T-helper 22 cell (primary cell): Measurements from ENCODE around the gene MORN1.
"Not testable (repeated sequence)": the region's sequence is repeated elsewhere in the genome, so short reads cannot be mapped to it uniquely, and the experiment has no call there.

Experiments
- DNase-seq: peaks from one replicate; pipeline ENCODE4 v3.0.0-alpha.2; 2020; ENCODE audit warnings: low read depth

The MORN1 gene

GRCh38 chr1:2337081-2337480 is 54.3 kb downstream of the MORN1 start:
- DNase-seq, result no peak

- DNase-seq, result no peak
These were observed 54.9 kb downstream of the MORN1 start for GRCh38 chr1:2336499-2336898.

DNA sequence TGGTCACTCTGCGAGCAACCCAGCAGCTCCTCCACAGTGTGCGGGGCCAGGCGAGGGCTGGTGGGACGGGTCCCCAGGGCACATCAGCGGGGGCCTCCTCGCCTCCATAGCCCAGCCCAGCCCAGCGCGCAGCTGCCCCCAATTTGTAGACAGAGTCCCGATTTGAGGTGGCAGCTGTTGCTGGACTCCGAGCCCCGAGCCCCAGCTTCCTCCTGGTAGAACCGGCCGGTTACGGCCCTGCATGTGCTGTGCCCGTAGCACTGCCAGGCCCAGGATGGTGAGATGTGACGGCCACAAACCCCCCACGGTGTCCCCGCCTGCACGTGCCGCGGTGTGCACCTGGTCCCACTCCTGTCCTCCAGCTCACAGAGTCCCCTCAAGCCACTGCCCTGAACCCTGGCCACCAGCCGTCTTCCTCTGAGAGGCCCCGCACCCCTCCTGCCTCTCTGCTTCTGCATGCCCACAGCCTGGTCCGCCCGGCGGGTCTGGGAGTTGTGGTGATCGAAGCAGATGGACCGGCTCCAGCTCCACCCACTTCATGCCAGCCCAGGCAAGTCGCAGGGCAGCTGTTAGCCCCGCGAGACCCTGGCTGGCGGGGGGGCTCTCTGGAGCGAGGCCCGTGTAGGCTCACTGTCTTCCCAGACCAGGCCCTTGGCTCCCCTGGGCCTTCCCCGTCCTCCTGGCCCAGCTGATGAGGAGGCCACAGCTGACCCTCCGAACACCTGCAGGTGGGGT is 55.5 kb downstream of the MORN1 start:
- no peak for DNase-seq

DNA sequence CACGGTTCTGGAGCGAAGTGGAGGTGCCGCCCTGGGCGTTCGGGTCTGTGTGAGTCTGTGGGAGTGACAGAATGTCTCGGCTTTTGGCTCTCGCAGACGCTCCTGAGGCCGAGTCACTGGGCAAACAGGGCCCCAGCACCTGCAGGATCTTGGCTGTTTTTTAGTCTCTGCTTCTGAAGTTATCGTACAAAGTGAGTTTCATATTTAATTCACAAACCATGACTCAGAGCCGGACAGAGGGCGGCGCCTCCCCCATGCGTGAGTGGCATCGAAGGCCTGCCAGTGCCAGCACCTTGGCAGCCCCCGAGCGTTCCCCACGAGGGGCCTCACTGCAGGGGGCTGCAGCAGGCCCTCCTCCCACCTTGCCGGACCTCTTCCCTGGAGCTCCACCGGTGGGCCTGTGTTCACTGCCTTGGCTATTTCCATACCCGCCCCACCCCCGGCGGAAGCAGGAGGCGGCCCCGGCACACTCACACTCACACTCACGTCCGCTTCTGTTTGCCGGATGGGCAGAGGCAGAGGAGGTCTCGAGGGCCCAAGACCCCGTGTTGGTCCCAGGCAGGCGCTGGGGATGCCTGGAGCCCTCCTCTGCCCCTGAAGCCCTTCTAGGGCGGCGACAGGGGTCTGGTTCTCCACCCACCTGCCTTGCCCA is 56.3 kb downstream of the MORN1 start:
- DNase-seq, result no peak

GRCh38 chr1:2334366-2334765 is 57.0 kb downstream of the MORN1 start:
- DNase-seq, result no peak

- not testable (repeated sequence) for DNase-seq
These were observed 59.8 kb downstream of the MORN1 start for GRCh38 chr1:2331580-2331979.

DNA sequence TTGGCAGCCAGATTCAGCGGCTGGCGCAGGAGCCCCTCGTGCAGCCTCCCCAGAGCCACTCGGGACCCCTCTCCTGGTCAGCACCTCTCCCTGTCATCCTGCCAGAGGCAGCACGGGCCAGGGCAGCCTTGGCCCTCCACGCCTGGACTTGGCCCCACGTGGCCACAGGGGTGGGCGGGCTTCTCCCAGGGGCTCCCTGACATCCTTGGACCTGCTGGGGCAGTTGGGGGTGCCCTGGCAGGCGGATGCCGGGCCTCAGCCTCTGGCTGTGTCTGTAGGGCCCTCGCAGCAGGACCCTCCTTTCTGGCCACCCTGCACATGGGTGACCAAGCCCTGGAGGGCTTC is 60.2 kb downstream of the MORN1 start:
- DNase-seq, result no peak

- DNase-seq, result no peak
These were observed 60.7 kb downstream of the MORN1 start for GRCh38 chr1:2330519-2331199.

- DNase-seq, result no peak
These were observed 61.3 kb downstream of the MORN1 start for GRCh38 chr1:2330035-2330434.

DNA sequence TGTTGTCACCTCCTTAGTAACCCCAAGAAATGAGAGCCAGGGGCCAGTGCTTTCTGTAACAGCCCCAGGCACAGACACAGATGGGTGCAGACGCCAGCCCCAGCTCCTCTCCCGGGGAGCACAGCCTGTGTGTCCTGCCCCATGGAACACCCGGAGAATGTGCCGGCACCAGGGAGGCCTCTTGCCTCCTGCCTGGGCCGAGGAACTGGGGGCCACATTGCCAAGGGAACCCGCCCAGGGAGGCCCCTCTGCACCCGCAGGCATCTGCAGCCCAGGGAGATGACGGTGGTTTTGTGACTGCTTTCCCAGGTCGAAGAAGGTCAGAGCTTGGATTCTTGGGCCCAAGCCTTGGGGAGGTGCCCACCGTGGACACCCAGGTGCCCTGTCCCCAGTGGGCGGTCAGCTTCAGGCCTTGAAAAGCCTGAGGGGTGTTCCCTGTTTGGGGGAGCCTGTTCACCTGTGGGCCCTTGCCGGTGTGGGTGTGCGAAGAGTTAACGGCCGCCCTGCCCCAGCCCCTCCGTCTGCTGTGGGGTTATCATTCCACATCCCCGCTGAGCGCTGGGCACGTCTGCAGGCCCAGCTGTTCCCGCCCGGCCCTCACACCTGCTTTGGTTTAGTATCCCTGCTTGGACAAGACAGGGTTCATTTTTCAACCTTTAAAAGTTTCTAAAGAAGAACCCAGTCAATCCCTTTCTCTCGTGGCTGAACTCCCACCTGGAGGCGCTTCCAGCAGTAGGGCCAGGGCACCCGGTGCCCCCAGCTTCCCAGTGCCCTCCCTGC is 62.5 kb downstream of the MORN1 start:
- DNase-seq, result no peak

- no peak for DNase-seq
These were observed 63.5 kb downstream of the MORN1 start for GRCh38 chr1:2327841-2328240.

- DNase-seq, result not testable (repeated sequence)
These were observed 64.2 kb downstream of the MORN1 start for GRCh38 chr1:2327162-2327561.

DNA sequence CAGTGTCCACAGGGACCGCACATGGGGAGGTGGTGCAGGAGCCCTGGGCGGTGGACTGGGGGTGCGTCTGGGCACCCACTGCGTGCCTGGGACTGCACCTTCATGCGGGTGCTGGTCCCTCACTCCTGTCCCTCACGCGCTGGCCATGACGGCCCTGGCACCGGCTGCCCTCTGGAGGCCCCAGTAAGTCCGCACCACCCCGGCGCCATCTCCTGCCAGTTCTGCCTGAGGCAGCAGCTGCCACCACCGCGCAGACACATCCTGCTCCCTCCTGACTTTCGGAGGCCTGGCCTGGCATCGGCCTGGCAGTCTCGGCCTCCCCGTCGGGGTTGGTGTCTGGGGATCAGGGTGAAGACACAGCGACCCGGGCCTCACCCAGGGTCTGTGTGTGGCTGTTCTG is 64.8 kb downstream of the MORN1 start:
- DNase-seq, result no peak

- no peak for DNase-seq
These were observed 66.6 kb downstream of the MORN1 start for GRCh38 chr1:2324553-2325366.

DNA sequence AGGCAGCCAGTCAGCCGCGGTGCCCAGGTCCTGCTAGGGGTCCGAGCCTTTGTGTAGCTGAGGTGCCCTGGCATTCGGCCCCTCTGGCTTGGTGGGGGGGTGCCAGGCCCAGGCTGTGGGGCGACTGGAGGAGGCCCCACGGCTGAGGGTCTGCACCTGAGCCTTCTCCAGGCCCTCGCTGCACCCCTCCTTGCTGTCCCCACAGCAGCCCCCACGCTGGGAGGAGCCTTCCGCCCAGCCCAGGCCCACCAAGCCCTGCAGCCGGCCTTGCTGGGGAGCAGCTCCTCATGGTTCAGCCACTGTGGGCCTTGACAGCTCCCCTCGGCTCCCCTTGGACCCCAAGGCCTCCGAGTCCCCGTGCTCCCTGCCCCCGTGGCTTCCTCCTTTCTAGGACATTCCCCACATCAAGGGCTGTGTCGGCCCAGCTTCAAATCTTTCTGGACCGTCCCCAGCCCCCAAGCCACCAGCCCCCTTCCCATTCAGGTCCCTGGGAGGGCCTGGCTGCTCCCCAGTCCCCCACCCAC is 67.8 kb downstream of the MORN1 start:
- DNase-seq, result no peak

- no peak for DNase-seq
These were observed 68.7 kb downstream of the MORN1 start for GRCh38 chr1:2322581-2323211.

DNA sequence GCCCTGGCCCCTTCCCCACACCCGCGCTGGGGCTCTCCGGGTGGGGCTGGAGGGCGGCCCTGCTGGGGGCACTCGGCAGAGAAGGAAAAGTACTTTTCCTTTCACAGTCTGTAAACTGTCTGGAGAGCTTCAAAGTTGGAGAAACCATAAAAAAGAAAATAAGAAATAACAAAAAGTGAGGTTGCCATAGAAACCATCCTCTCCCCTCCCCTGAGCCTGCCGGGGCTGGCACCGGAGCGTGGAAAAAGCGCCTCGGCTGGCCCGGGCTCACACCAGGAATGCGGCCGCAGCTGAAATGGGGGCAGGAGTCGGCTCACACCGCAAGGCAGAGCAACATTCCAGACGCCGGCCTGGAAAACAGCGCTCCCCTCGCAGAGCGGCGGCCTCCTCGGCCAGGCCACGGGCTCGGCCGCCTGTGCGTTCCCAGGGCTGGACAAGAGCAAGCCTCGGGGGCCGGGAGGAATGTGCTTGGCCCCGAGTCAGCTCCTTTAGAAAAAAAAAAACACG is 69.2 kb downstream of the MORN1 start:
- no peak for DNase-seq

GRCh38 chr1:2320760-2321667 is 70.3 kb downstream of the MORN1 start:
- DNase-seq, result no peak

- DNase-seq, result no peak
These were observed 71.3 kb downstream of the MORN1 start for GRCh38 chr1:2320006-2320405.

- DNase-seq, result no peak
These were observed 72.1 kb downstream of the MORN1 start for GRCh38 chr1:2319291-2319690.
